ENCODE results near the gene HMCN2. TPM values are rescaled to one million over a fixed set of nuclear protein-coding genes. Genes with fewer than 3 reads are reported as not detected.

The HMCN2 gene
- total and polyA plus RNA-seq, 2 donors (not counting 3 experiments of a cell fraction or from before 2014, with no cell fraction given): 0.04 to 0.24 TPM

DNA sequence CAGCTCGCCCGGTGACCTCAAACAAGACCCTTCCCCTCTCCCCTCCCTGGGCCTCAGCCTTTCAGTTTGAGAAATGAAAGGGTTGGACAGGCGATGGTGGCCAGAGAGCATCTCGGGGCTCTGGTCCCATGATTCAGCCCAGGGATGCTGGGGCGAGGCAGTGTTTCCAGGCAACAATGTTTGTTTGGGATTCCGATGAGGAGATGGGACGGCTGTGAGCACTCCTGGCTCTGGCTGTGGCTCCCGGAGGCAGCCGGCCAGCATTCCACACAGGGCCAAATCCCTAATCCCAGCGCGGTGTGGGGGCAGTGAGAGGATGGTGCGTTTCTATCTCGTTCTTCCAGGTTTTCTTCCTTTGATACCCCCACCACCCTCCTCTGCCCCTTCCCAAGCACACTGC lies 66.0 kb downstream of the HMCN2 start:
- CTCF ChIA-PET: no interaction called here
- Histone ChIP-seq H3K4me1 (ENCODE audit: control insufficient read depth, extremely low read depth, insufficient read depth, low read length) (no peaks in the 10 kb centered on the region), H3K36me3 (ENCODE audit: control insufficient read depth in 2 of 2, extremely low read depth in 1 of 2, insufficient read depth in 2 of 2, low read length in 2 of 2) (no peaks in the 10 kb centered on the region), H3K79me2 (ENCODE audit: control insufficient read depth, insufficient read depth, low read length) (no peaks in the 10 kb centered on the region), H4K20me1 (replicated peaks; ENCODE audit: control insufficient read depth, extremely low read depth, insufficient read depth, low read length) (no peaks in the 10 kb centered on the region), H2AFZ (ENCODE audit: low read depth, low read length) (no peak overlapping the region), H3K9ac (replicated peaks; ENCODE audit: extremely low read depth, insufficient read depth, low read length) (no peak overlapping the region), H3K4me2 (ENCODE audit: insufficient read depth, low read length) (no peak overlapping the region), H3K4me3 (replicated peaks in 1 of 3; ENCODE audit: insufficient read depth in 1 of 3, low read depth in 1 of 3, low read length in 3 of 3) (no peak overlapping the region), H3K9me1 (replicated peaks; ENCODE audit: control insufficient read depth, extremely low read depth, insufficient read depth, low read length) (no peaks in the 10 kb centered on the region), H3K9me3 (replicated peaks; ENCODE audit: control insufficient read depth, insufficient read depth, low read length) (no peaks in the 10 kb centered on the region), H3K27me3 (ENCODE audit: control insufficient read depth in 2 of 2, insufficient read depth in 2 of 2, low read length in 2 of 2) (no peaks in the 10 kb centered on the region), H3K27ac (ENCODE audit: insufficient read depth, low read depth, low read length) (no peak overlapping the region)
- TF ChIP-seq, protein P1, sequence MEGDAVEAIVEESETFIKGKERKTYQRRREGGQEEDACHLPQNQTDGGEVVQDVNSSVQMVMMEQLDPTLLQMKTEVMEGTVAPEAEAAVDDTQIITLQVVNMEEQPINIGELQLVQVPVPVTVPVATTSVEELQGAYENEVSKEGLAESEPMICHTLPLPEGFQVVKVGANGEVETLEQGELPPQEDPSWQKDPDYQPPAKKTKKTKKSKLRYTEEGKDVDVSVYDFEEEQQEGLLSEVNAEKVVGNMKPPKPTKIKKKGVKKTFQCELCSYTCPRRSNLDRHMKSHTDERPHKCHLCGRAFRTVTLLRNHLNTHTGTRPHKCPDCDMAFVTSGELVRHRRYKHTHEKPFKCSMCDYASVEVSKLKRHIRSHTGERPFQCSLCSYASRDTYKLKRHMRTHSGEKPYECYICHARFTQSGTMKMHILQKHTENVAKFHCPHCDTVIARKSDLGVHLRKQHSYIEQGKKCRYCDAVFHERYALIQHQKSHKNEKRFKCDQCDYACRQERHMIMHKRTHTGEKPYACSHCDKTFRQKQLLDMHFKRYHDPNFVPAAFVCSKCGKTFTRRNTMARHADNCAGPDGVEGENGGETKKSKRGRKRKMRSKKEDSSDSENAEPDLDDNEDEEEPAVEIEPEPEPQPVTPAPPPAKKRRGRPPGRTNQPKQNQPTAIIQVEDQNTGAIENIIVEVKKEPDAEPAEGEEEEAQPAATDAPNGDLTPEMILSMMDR (IDR thresholded peaks at IDR 0.05; ENCODE audit: extremely low read depth in 1 of 2, insufficient read depth in 1 of 2, low read depth in 1 of 2, low read length in 2 of 2): no peak
- TF ChIP-seq POLR2A (IDR thresholded peaks at IDR 0.05; ENCODE audit: low read depth, low read length) (no peak), GATA2 (IDR thresholded peaks at IDR 0.05; ENCODE audit: insufficient read depth, insufficient read length, low read depth, low read length) (no peak), POLR2AphosphoS5 (IDR thresholded peaks at IDR 0.05; ENCODE audit: insufficient read depth, low read depth, low read length) (no peak), EZH2 (IDR thresholded peaks at IDR 0.05; ENCODE audit: borderline replicate concordance, low read depth, low read length, severe bottlenecking) (no peak), FOS (IDR thresholded peaks at IDR 0.05; ENCODE audit: borderline replicate concordance, insufficient read depth, low read length) (no peak), MYC (IDR thresholded peaks at IDR 0.05; ENCODE audit: low read depth, low read length) (no peak), JUN (IDR thresholded peaks at IDR 0.05; ENCODE audit: borderline replicate concordance, insufficient read depth, insufficient read length, low read depth) (no peak)
- TF ChIP-seq, protein P2, sequence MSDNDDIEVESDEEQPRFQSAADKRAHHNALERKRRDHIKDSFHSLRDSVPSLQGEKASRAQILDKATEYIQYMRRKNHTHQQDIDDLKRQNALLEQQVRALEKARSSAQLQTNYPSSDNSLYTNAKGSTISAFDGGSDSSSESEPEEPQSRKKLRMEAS (IDR thresholded peaks at IDR 0.05; ENCODE audit: insufficient read depth, insufficient read length): no peak
- POLR2A ChIA-PET: interaction anchor here (0.6 kb wide), 1 partner anchor 475 kb away, joined by 3 read pairs; no protein-coding TSS in a partner anchor
- dilution Hi-C loops (cut with MboI; ENCODE audit: extremely low pct_ligation_motif_present, low sequenced_read_pairs) (no loop called here), intact Hi-C loops (cut with micrococcal nuclease) (no loop called here)
- no peak for DNase-seq (ENCODE audit: low read depth, low spot score)
- BruUV-seq (replicated peaks): no TSS peak
- no peak for FAIRE-seq
